NCI-H2107 treated with DMSO at 0.1 percent for 48 hours (cell line): Measurements from ENCODE around the gene NXPE1.
"Not testable (repeated sequence)": the region's sequence is repeated elsewhere in the genome, so short reads cannot be mapped to it uniquely, and the experiment has no call there.

Source experiments
- DNase-seq: peaks from one replicate; lab custom pipeline; 2025; ENCODE audit not compliant: unreplicated experiment; lab: John Stamatoyannopoulos, UW

Gene NXPE1

GRCh38 chr11:114559425-114560310 lies at the start of gene NXPE1:
NXPE1 (minus strand) TSS chr11:114559881; CDS start chr11:114551201, 8,680 bp downstream.
- DNase-seq, result no peak

GRCh38 chr11:114609429-114609828 lies 49.7 kb upstream of the NXPE1 start:
- DNase-seq, result no peak

- not testable (repeated sequence) for DNase-seq
Observed at GRCh38 chr11:114608605-114609004, 48.9 kb upstream of the NXPE1 start.

- no peak for DNase-seq
Observed at GRCh38 chr11:114607753-114608459, 48.2 kb upstream of the NXPE1 start.

- DNase-seq, result not testable (repeated sequence)
Observed at GRCh38 chr11:114606802-114607075, 47.1 kb upstream of the NXPE1 start.

GRCh38 chr11:114606003-114606801 lies 46.5 kb upstream of the NXPE1 start:
- DNase-seq, result no peak

- no peak for DNase-seq
Observed at GRCh38 chr11:114605370-114605769, 45.7 kb upstream of the NXPE1 start.

GRCh38 chr11:114604886-114605285 lies 45.2 kb upstream of the NXPE1 start:
- DNase-seq, result no peak

- DNase-seq, result no peak
Observed at GRCh38 chr11:114604179-114604813, 44.6 kb upstream of the NXPE1 start.

- DNase-seq, result not testable (repeated sequence)
Observed at GRCh38 chr11:114603151-114603550, 43.5 kb upstream of the NXPE1 start.

- DNase-seq, result no peak
Observed at GRCh38 chr11:114598461-114598860, 38.8 kb upstream of the NXPE1 start.

GRCh38 chr11:114596175-114596919 lies 36.7 kb upstream of the NXPE1 start:
- no peak for DNase-seq

GRCh38 chr11:114595571-114595970 lies 35.9 kb upstream of the NXPE1 start, which contains the start of gene NXPE4:
NXPE4 (minus strand) TSS chr11:114595786; CDS start chr11:114594759, 1,027 bp downstream.
- DNase-seq, result no peak

- DNase-seq, result no peak
Observed at GRCh38 chr11:114594703-114595102, 35.0 kb upstream of the NXPE1 start.

- no peak for DNase-seq
Observed at GRCh38 chr11:114587398-114587953, 27.8 kb upstream of the NXPE1 start.

GRCh38 chr11:114586797-114587196 lies 27.1 kb upstream of the NXPE1 start:
- DNase-seq, result no peak

- no peak for DNase-seq
Observed at GRCh38 chr11:114571712-114572111, 12.0 kb upstream of the NXPE1 start.

- no peak for DNase-seq
Observed at GRCh38 chr11:114569801-114570200, 10.1 kb upstream of the NXPE1 start.

GRCh38 chr11:114566276-114566675 lies 6.6 kb upstream of the NXPE1 start:
- DNase-seq, result no peak

- DNase-seq, result no peak
Observed at GRCh38 chr11:114564831-114565230, 5.2 kb upstream of the NXPE1 start.
